C4-2B (cell line): ENCODE data around the gene NTNG2.

Source experiments
- CTCF ChIP-seq: fragments of 450-650 bp; conservative IDR thresholded peaks from 2 replicates; pipeline ENCODE4 v1.5.1; 2017; ENCODE audit warnings: mild to moderate bottlenecking
- ZFX ChIP-seq: fragments of 450-650 bp; IDR thresholded peaks from 2 replicates; pipeline ENCODE4 v1.6.1; 2017

- no peak for TF ChIP-seq CTCF
- TF ChIP-seq ZFX: no peak
Observed at GRCh38 chr9:132142924-132143323, 18.9 kb upstream of the NTNG2 start.
